ENCODE measurements around the gene PHLDA3. TPM values are rescaled to one million over a fixed set of nuclear protein-coding genes. Genes with fewer than 3 reads are reported as not detected.
A peak's percentile ranks its signal among the peaks of the same experiment; 100 is the strongest.

PHLDA3 gene
- total RNA-seq, 1 donor from 2014 or later = 1.9 TPM

GRCh38 chr1:201470581-201470980 lies 1.6 kb upstream of the PHLDA3 start:
- Mint-ChIP-seq H3K36me3 (no peaks in the 10 kb centered on the region), H3K27me3 (ENCODE audit: insufficient read depth, low read depth) (peaks cover 55% of the 10 kb centered on the region), H3K9me3 (peaks cover 2% of the 10 kb centered on the region), H3K4me3 (peak overlapping the region; percentile 84), H3K4me1 (peaks cover 9% of the 10 kb centered on the region), H3K27ac (no peak overlapping the region)
- no peaks in the 10 kb centered on the region for H3K36me3 ChIP-seq
- H3K79me2 ChIP-seq (ENCODE audit: low read depth) = peaks cover 21% of the 10 kb centered on the region
- H3K27ac ChIP-seq = no peak overlapping the region
- peaks cover 17% of the 10 kb centered on the region for H4K20me1 ChIP-seq (ENCODE audit: low read depth)
- no peak overlapping the region for H3K4me3 ChIP-seq
- no peak overlapping the region for H3K9ac ChIP-seq
- H3K27me3 ChIP-seq = peaks cover 50% of the 10 kb centered on the region
- H3K4me2 ChIP-seq = no peak overlapping the region
- no peak overlapping the region for H2AFZ ChIP-seq (replicated peaks)
- TF ChIP-seq CTCF (IDR thresholded peaks at IDR 0.05) = no peak
- H3F3A ChIP-seq (ENCODE audit: low read depth) = no peaks in the 10 kb centered on the region
- no peak for DNase-seq (ENCODE audit: low spot score)
- H3K4me1 ChIP-seq = peaks cover 14% of the 10 kb centered on the region
- no peaks in the 10 kb centered on the region for H3K9me3 ChIP-seq (ENCODE audit: low read depth)

GRCh38 chr1:201469645-201470074 lies 672 bp upstream of the PHLDA3 start:
- peak overlapping the region; percentile 95 for H3K4me2 ChIP-seq
- no peaks in the 10 kb centered on the region for H3K36me3 Mint-ChIP-seq
- H3K4me1 Mint-ChIP-seq = peaks cover 9% of the 10 kb centered on the region
- no peaks in the 10 kb centered on the region for H3F3A ChIP-seq (ENCODE audit: low read depth)
- peaks cover 21% of the 10 kb centered on the region for H3K79me2 ChIP-seq (ENCODE audit: low read depth)
- peaks cover 17% of the 10 kb centered on the region for H4K20me1 ChIP-seq (ENCODE audit: low read depth)
- no peaks in the 10 kb centered on the region for H3K36me3 ChIP-seq
- H3K4me3 Mint-ChIP-seq = peak overlapping the region; percentile 84
- H3K9me3 Mint-ChIP-seq = peaks cover 2% of the 10 kb centered on the region
- H3K27me3 ChIP-seq = peaks cover 50% of the 10 kb centered on the region
- no peaks in the 10 kb centered on the region for H3K9me3 ChIP-seq (ENCODE audit: low read depth)
- H3K4me1 ChIP-seq = peaks cover 14% of the 10 kb centered on the region
- H3K27ac ChIP-seq = no peak overlapping the region
- no peak overlapping the region for H3K27ac Mint-ChIP-seq
- peak overlapping the region; percentile 90 for H2AFZ ChIP-seq (replicated peaks)
- DNase-seq (ENCODE audit: low spot score) = peak; percentile 25
- H3K9ac ChIP-seq = no peak overlapping the region
- peak overlapping the region; percentile 68 for H3K4me3 ChIP-seq
- peaks cover 55% of the 10 kb centered on the region for H3K27me3 Mint-ChIP-seq (ENCODE audit: insufficient read depth, low read depth)
- TF ChIP-seq CTCF (IDR thresholded peaks at IDR 0.05) = no peak
- no peak for TF ChIP-seq EZH2 (IDR thresholded peaks at IDR 0.05)
- no peak for TF ChIP-seq EZH2phosphoT487 (IDR thresholded peaks at IDR 0.05)

- peaks cover 50% of the 10 kb centered on the region for H3K27me3 ChIP-seq
- H4K20me1 ChIP-seq (ENCODE audit: low read depth) = peaks cover 17% of the 10 kb centered on the region
- H3K4me3 ChIP-seq = peak overlapping the region; percentile 68
- H3K4me1 ChIP-seq = peaks cover 14% of the 10 kb centered on the region
- H3K4me2 ChIP-seq = peak overlapping the region; percentile 95
- H2AFZ ChIP-seq (replicated peaks) = peak overlapping the region; percentile 90
- no peaks in the 10 kb centered on the region for H3K36me3 ChIP-seq
- no peak overlapping the region for H3K9ac ChIP-seq
- H3F3A ChIP-seq (ENCODE audit: low read depth) = no peaks in the 10 kb centered on the region
- TF ChIP-seq EZH2 (IDR thresholded peaks at IDR 0.05) (peak; percentile 55), CTCF (IDR thresholded peaks at IDR 0.05) (no peak)
- Mint-ChIP-seq H3K36me3 (no peaks in the 10 kb centered on the region), H3K27ac (no peak overlapping the region), H3K9me3 (peaks cover 2% of the 10 kb centered on the region), H3K27me3 (ENCODE audit: insufficient read depth, low read depth) (peaks cover 54% of the 10 kb centered on the region), H3K4me3 (peak overlapping the region; percentile 74), H3K4me1 (peaks cover 13% of the 10 kb centered on the region)
- peaks cover 21% of the 10 kb centered on the region for H3K79me2 ChIP-seq (ENCODE audit: low read depth)
- H3K27ac ChIP-seq = no peak overlapping the region
- H3K9me3 ChIP-seq (ENCODE audit: low read depth) = no peaks in the 10 kb centered on the region
- peak; percentile 67 for DNase-seq (ENCODE audit: low spot score)
Measured at GRCh38 chr1:201468501-201468843, 516 bp downstream of the PHLDA3 start.

All from neural progenitor cell (in vitro differentiated cells).